Spleen (tissue), 11 donors: Measurements from ENCODE around the gene KCTD1. TPM values are rescaled to one million over a fixed set of nuclear protein-coding genes. Genes with fewer than 3 reads are reported as not detected.

ENCODE experiments used
- DNase-seq: peaks from one replicate; pipeline ENCODE4 v3.0.0-alpha.2; 2020
- H3K27ac ChIP-seq, 8 donors: fragments of 200-600 bp; sonication (generic) in 7 of 8; 1 replicate in 4 of 8; 2 replicates in 4 of 8; pipeline versions ENCODE4 v1.5.0 to v1.8.0; 2016 to 2021; ENCODE audit warnings: inconsistent platforms in 4 of 8, mild to moderate bottlenecking in 4 of 8, moderate library complexity in 1 of 8
- H3K27me3 ChIP-seq, 7 donors: fragments of 200-600 bp; sonication (generic) in 6 of 7; replicated peaks in 1 of 7; 1 replicate in 4 of 7; 2 replicates in 3 of 7; pipeline versions ENCODE4 v1.5.0 to v1.8.0; 2016 to 2021; ENCODE audit warnings: inconsistent platforms in 3 of 7, mild to moderate bottlenecking in 1 of 7
- H3K36me3 ChIP-seq, 6 donors: fragments of 200-600 bp; sonication (generic) in 5 of 6; 1 replicate in 4 of 6; 2 replicates in 2 of 6; pipeline versions ENCODE4 v1.5.0 to v1.8.0; 2016 to 2021; ENCODE audit warnings: inconsistent platforms in 2 of 6
- H3K4me1 ChIP-seq, 6 donors: fragments of 200-600 bp; sonication (generic) in 5 of 6; 1 replicate in 3 of 6; 2 replicates in 3 of 6; pipeline versions ENCODE4 v1.5.0 to v1.8.0; 2016 to 2021; ENCODE audit warnings: inconsistent platforms in 3 of 6
- H3K4me3 ChIP-seq, 8 donors: fragments of 200-600 bp; sonication (generic) in 7 of 8; 1 replicate in 4 of 8; 2 replicates in 4 of 8; pipeline versions ENCODE4 v1.5.0 to v1.8.0; 2016 to 2021; ENCODE audit warnings: inconsistent platforms in 4 of 8, mild to moderate bottlenecking in 4 of 8, moderate library complexity in 2 of 8
- H3K9me3 ChIP-seq, 8 donors: fragments of 200-600 bp; sonication (generic) in 7 of 8; 1 replicate in 4 of 8; 2 replicates in 4 of 8; pipeline versions ENCODE4 v1.5.0 to v1.8.0; 2016 to 2021; ENCODE audit warnings: inconsistent platforms in 4 of 8
- POLR2A ChIP-seq, 3 donors: fragments of 450-650 bp; IDR thresholded peaks; one replicate each; pipeline ENCODE4 v1.5.1; 2017; ENCODE audit warnings: antibody characterized with exemption in 3 of 3, mild to moderate bottlenecking in 1 of 3
- POLR2AphosphoS5 ChIP-seq, 3 donors: sonication (generic); formaldehyde crosslinking; IDR thresholded peaks; one replicate each; pipeline ENCODE4 v1.5.1; 2017; ENCODE audit warnings: antibody characterized with exemption in 3 of 3
- WGBS, 5 donors: extraction: QIAGEN DNeasy Blood & Tissue Kit in 3 of 5; methylation state at CpG; one replicate each; pipeline versions ENCODE4 v1.1.5 to v1.1.7; 2013 to 2018; 5-methylcytosine and 5-hydroxymethylcytosine counted together
- intact Hi-C: fragments of 100-400 bp; cut with DNase I; formaldehyde crosslinking; loops from one replicate; pipeline ENCODE4 v1.15.0; 2023; ENCODE audit warnings: low total_unique reads
- polyA plus RNA-seq, 3 donors: library from polyadenylated mRNA; stranded (reverse); fragments of 200-250 nt; gene quantifications; one replicate each; pipeline ENCODE4 v1.2.1, GENCODE V29; 2013
- total RNA-seq, 7 donors: library from RNA; depleted of rRNA in 3 of 7; stranded (reverse); fragments of >200 nt in 3 of 7; fragmentation: NEBNext Ultra II Directional in 4 of 7; extraction: Animal tissue kit (Norgen Biotek cat#: 25700) in 4 of 7; gene quantifications; one replicate each; pipeline versions ENCODE4 v1.1.0 to v1.2.1, GENCODE V29; 2016 to 2021
- TF ChIP-seq, protein P1 (sequence below), 11 experiments: fragments of 200-600 bp in 7 of 11; fragments of 450-650 bp in 4 of 11; sonication (generic) in 4 of 11; IDR thresholded peaks in 8 of 11; conservative IDR thresholded peaks in 3 of 11; 1 replicate in 7 of 11; 2 replicates in 4 of 11; pipeline versions ENCODE4 v1.4.0 to v1.8.0; 2016 to 2021; ENCODE audit warnings: antibody characterized with exemption in 11 of 11, inconsistent platforms in 4 of 11, mild to moderate bottlenecking in 1 of 11
- donor health status: healthy with polysubstance abuse.
- donor health status: DM: no; HTN: no; CAD: no; lungs with moderate emphysema.
- donor health status: DM: no; HTN: no; CAD: no.
- donor health status: Bipolar disorder and iron deficiency.
- donor health status: healthy.
- donor health status: DM: no; HTN: no; CAD: no.
- donor health status: DM: yes; HTN: yes; CAD: no.

Gene KCTD1
- total and polyA plus RNA-seq, 10 donors, result 1.6 to 11.8 (median 6.6) TPM

DNA sequence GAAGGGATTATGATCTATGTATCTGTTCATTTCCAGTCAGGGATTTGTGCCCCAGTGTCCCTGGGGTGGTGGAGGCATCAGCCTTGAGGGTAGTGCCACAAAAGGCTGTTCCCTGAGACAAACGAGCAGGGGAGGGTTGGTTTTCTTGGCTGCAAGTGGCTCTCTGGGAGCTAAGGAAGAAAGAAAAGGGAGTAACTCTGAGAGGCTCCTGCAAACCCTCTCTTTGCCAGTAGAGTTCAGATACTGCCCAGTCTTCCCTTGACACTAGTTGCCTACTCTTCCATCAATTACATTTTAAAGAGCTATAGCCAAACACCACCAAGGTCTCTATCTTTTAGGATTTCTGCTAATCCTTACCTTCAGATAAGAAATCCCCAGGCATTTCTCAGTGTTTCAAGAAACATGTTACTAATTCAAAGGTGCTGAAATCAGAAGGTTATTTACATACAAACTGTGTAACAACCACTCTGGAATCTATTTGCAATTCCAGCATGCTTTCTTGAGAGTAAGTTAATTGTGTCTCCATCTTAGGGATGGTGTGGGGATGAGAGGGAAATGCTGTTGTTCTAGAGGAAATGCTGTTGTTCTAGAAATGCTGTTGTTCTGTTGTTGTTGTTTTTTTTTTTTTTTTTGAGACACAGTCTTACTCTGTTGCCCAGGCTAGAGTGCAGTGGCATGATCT lies 18.7 kb upstream of the KCTD1 start:
- intact Hi-C loops, result no loop called here
- no peak for TF ChIP-seq POLR2A (IDR thresholded peaks at IDR 0.05)
- TF ChIP-seq POLR2AphosphoS5 (IDR thresholded peaks at IDR 0.05), result no peak
- TF ChIP-seq, protein P1, sequence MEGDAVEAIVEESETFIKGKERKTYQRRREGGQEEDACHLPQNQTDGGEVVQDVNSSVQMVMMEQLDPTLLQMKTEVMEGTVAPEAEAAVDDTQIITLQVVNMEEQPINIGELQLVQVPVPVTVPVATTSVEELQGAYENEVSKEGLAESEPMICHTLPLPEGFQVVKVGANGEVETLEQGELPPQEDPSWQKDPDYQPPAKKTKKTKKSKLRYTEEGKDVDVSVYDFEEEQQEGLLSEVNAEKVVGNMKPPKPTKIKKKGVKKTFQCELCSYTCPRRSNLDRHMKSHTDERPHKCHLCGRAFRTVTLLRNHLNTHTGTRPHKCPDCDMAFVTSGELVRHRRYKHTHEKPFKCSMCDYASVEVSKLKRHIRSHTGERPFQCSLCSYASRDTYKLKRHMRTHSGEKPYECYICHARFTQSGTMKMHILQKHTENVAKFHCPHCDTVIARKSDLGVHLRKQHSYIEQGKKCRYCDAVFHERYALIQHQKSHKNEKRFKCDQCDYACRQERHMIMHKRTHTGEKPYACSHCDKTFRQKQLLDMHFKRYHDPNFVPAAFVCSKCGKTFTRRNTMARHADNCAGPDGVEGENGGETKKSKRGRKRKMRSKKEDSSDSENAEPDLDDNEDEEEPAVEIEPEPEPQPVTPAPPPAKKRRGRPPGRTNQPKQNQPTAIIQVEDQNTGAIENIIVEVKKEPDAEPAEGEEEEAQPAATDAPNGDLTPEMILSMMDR (IDR thresholded peaks at IDR 0.05 in 8 of 11, conservative IDR thresholded peaks at IDR 0.05 in 3 of 11), result no peak
- no peak overlapping the region for H3K27ac ChIP-seq
- no peak for DNase-seq
- H3K27me3 ChIP-seq, result peaks cover 0 to 6% (median 0%) of the 10 kb centered on the region in 7 donors
- H3K9me3 ChIP-seq, result peaks cover 0 to 7% (median 0%) of the 10 kb centered on the region in 8 donors
- no peaks in the 10 kb centered on the region for H3K4me1 ChIP-seq
- WGBS, 5 donors, result 45 to 87% (median 76%) methylated on average over 1 of the region's 1 CpG
- no peak overlapping the region for H3K4me3 ChIP-seq
- H3K36me3 ChIP-seq, result no peaks in the 10 kb centered on the region

DNA sequence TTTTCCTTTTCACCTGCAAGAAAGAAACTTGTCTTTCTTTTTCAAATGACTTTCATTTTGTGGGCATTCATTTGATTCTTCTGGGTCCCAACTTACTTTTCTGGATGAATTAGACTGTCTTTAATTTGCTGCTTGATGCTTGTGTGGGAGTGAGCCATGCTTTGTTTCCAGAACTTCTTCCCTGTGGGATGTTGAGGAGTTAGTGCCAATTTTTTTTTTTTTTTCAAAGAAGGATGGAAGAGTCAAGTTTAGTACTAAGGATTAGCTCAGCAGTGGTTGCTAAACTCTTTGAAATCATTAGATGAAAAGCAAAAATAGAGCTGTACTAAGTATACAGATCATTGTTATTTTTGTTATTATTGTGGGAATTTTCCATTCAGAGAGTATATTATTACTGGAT lies 17.2 kb upstream of the KCTD1 start:
- TF ChIP-seq, protein P1 (IDR thresholded peaks at IDR 0.05 in 8 of 11, conservative IDR thresholded peaks at IDR 0.05 in 3 of 11), result no peak
- TF ChIP-seq POLR2A (IDR thresholded peaks at IDR 0.05) (no peak), POLR2AphosphoS5 (IDR thresholded peaks at IDR 0.05) (no peak)
- H3K27me3 ChIP-seq, result peaks cover 0 to 6% (median 0%) of the 10 kb centered on the region in 7 donors
- H3K36me3 ChIP-seq, result no peaks in the 10 kb centered on the region
- DNase-seq, result no peak
- peaks cover 0 to 7% (median 0%) of the 10 kb centered on the region in 8 donors for H3K9me3 ChIP-seq
- H3K27ac ChIP-seq, result no peak overlapping the region
- H3K4me1 ChIP-seq, result no peaks in the 10 kb centered on the region
- intact Hi-C loops, result no loop called here
- H3K4me3 ChIP-seq, result no peak overlapping the region

DNA sequence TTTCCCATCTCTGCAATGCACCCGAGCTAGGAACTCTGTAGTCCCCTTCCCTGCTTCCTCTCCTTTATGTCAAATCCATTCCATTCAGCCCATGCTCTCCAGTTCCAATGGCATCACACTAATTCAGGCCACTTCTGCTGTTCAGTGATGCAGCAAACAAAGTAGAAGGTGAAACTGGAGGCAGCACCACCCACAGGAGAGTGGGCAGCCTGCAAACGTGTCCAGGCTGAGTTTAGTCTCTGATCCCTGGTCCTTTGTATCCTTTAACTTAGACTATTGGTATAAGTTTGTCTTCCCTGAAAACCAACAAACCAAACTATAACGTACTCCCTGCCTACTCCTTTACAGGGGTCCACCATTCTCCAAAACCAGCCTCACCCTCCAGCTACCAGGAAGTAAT lies 14.7 kb upstream of the KCTD1 start:
- 67 to 82% (median 74%) methylated on average over 3 of the region's 3 CpGs for WGBS, 5 donors
- H3K4me3 ChIP-seq, result no peak overlapping the region
- intact Hi-C loops, result no loop called here
- peaks cover 0 to 6% (median 0%) of the 10 kb centered on the region in 7 donors for H3K27me3 ChIP-seq
- H3K36me3 ChIP-seq, result no peaks in the 10 kb centered on the region
- peaks cover 0 to 7% (median 0%) of the 10 kb centered on the region in 8 donors for H3K9me3 ChIP-seq
- H3K27ac ChIP-seq, result no peak overlapping the region
- no peaks in the 10 kb centered on the region for H3K4me1 ChIP-seq
- DNase-seq, result no peak
- no peak for TF ChIP-seq POLR2A (IDR thresholded peaks at IDR 0.05)
- TF ChIP-seq, protein P1 (IDR thresholded peaks at IDR 0.05 in 8 of 11, conservative IDR thresholded peaks at IDR 0.05 in 3 of 11), result no peak
- no peak for TF ChIP-seq POLR2AphosphoS5 (IDR thresholded peaks at IDR 0.05)

DNA sequence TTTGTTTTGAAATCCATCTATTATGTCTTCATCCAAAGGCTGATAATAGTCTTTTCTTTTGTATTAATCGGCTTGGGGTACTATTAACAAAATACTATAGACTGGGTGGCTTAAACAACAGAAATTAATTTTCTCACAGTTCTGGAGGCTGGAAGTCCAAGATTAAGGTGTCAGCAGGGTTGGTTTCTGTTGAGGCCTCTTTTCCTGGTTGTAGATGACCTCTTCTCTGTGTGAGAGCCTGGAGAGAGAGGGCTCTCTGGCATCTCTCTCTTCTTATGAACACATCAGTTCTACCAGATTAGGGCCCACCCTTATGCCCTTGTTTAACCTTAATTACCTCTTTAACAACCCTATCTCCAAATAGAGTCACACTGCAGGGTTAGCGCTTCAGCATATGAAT lies 14.2 kb upstream of the KCTD1 start:
- peaks cover 0 to 6% (median 0%) of the 10 kb centered on the region in 7 donors for H3K27me3 ChIP-seq
- 92 to 98% (median 95%) methylated on average over 2 of the region's 2 CpGs for WGBS, 5 donors
- intact Hi-C loops, result no loop called here
- TF ChIP-seq POLR2AphosphoS5 (IDR thresholded peaks at IDR 0.05), result no peak
- no peak for TF ChIP-seq POLR2A (IDR thresholded peaks at IDR 0.05)
- TF ChIP-seq, protein P1 (IDR thresholded peaks at IDR 0.05 in 8 of 11, conservative IDR thresholded peaks at IDR 0.05 in 3 of 11), result no peak
- no peaks in the 10 kb centered on the region for H3K4me1 ChIP-seq
- no peak for DNase-seq
- H3K36me3 ChIP-seq, result no peaks in the 10 kb centered on the region
- H3K9me3 ChIP-seq, result peaks cover 0 to 7% (median 0%) of the 10 kb centered on the region in 8 donors
- H3K4me3 ChIP-seq, result no peak overlapping the region
- H3K27ac ChIP-seq, result no peak overlapping the region
